Glutamatergic neuron (in vitro differentiated cells): ENCODE measurements around the gene ASIC5. TPM values are rescaled to one million over a fixed set of nuclear protein-coding genes. Genes with fewer than 3 reads are reported as not detected.

Source experiments
- DNase-seq: peaks from one replicate; pipeline ENCODE4 v3.0.0; 2022
- H3K27ac Mint-ChIP-seq: one replicate; pipeline ENCODE4 v1.8.0; 2020; ENCODE audit warnings: mild to moderate bottlenecking, mixed read lengths, inconsistent platforms; ENCODE audit not compliant: unreplicated experiment
- H3K27me3 Mint-ChIP-seq: one replicate; pipeline ENCODE4 v1.8.0; 2020; ENCODE audit warnings: mild to moderate bottlenecking, moderate library complexity, mixed read lengths, inconsistent platforms; ENCODE audit not compliant: unreplicated experiment
- H3K36me3 Mint-ChIP-seq: one replicate; pipeline ENCODE4 v1.8.0; 2020; ENCODE audit warnings: mild to moderate bottlenecking, mixed read lengths, inconsistent platforms; ENCODE audit not compliant: unreplicated experiment
- H3K4me1 Mint-ChIP-seq: one replicate; pipeline ENCODE4 v1.8.0; 2020; ENCODE audit warnings: mild to moderate bottlenecking, low read depth, mixed read lengths, inconsistent platforms; ENCODE audit not compliant: unreplicated experiment
- H3K4me3 Mint-ChIP-seq: one replicate; pipeline ENCODE4 v1.8.0; 2020; ENCODE audit warnings: mild to moderate bottlenecking, mixed read lengths, inconsistent platforms; ENCODE audit not compliant: unreplicated experiment
- H3K9me3 Mint-ChIP-seq: one replicate; pipeline ENCODE4 v1.8.0; 2020; ENCODE audit warnings: mild to moderate bottlenecking, moderate library complexity, mixed read lengths, inconsistent platforms; ENCODE audit not compliant: unreplicated experiment
- CTCF ChIP-seq: fragments of 200-600 bp; sonication (generic); IDR thresholded peaks from one replicate; pipeline ENCODE4 v1.5.0; 2021; ENCODE audit not compliant: partially characterized antibody, unreplicated experiment
- total RNA-seq: library from RNA; stranded (reverse); fragmentation: NEBNext Ultra II Directional; extraction: Animal tissue kit (Norgen Biotek cat#: 25700); gene quantifications from one replicate; pipeline ENCODE4 v1.2.1, GENCODE V29; 2021; ENCODE audit not compliant: unreplicated experiment

The ASIC5 gene
- total RNA-seq, 1 donor from 2014 or later: not detected

GRCh38 chr4:155809835-155810234, 56.2 kb downstream of the ASIC5 start:
- no peaks in the 10 kb centered on the region for H3K4me1 Mint-ChIP-seq
- no peaks in the 10 kb centered on the region for H3K36me3 Mint-ChIP-seq
- no peak overlapping the region for H3K4me3 Mint-ChIP-seq
- TF ChIP-seq CTCF: peak; percentile 63
- H3K27ac Mint-ChIP-seq: no peak overlapping the region
- no peaks in the 10 kb centered on the region for H3K27me3 Mint-ChIP-seq
- no peak for DNase-seq
- no peaks in the 10 kb centered on the region for H3K9me3 Mint-ChIP-seq

- H3K4me1 Mint-ChIP-seq: peaks cover 4% of the 10 kb centered on the region
- no peaks in the 10 kb centered on the region for H3K9me3 Mint-ChIP-seq
- no peaks in the 10 kb centered on the region for H3K27me3 Mint-ChIP-seq
- H3K4me3 Mint-ChIP-seq: no peak overlapping the region
- no peak overlapping the region for H3K27ac Mint-ChIP-seq
- no peaks in the 10 kb centered on the region for H3K36me3 Mint-ChIP-seq
- DNase-seq: no peak
- no peak for TF ChIP-seq CTCF
Measured at GRCh38 chr4:155807021-155807420, 59.1 kb downstream of the ASIC5 start.

- no peak for DNase-seq
- H3K4me1 Mint-ChIP-seq: peaks cover 7% of the 10 kb centered on the region
- H3K27ac Mint-ChIP-seq: no peak overlapping the region
- no peaks in the 10 kb centered on the region for H3K27me3 Mint-ChIP-seq
- no peak overlapping the region for H3K4me3 Mint-ChIP-seq
- TF ChIP-seq CTCF: no peak
- no peaks in the 10 kb centered on the region for H3K9me3 Mint-ChIP-seq
- no peaks in the 10 kb centered on the region for H3K36me3 Mint-ChIP-seq
Measured at GRCh38 chr4:155805016-155805415, 61.1 kb downstream of the ASIC5 start.

- H3K36me3 Mint-ChIP-seq: no peaks in the 10 kb centered on the region
- TF ChIP-seq CTCF: no peak
- DNase-seq: no peak
- H3K27me3 Mint-ChIP-seq: no peaks in the 10 kb centered on the region
- H3K27ac Mint-ChIP-seq: peak overlapping the region; percentile 83
- no peak overlapping the region for H3K4me3 Mint-ChIP-seq
- H3K4me1 Mint-ChIP-seq: peaks cover 7% of the 10 kb centered on the region
- no peaks in the 10 kb centered on the region for H3K9me3 Mint-ChIP-seq
Measured at GRCh38 chr4:155802190-155802959, 63.7 kb downstream of the ASIC5 start.

GRCh38 chr4:155800685-155801343, 65.3 kb downstream of the ASIC5 start:
- Mint-ChIP-seq H3K9me3 (no peaks in the 10 kb centered on the region), H3K27me3 (no peaks in the 10 kb centered on the region), H3K4me1 (peaks cover 8% of the 10 kb centered on the region), H3K27ac (no peak overlapping the region), H3K36me3 (no peaks in the 10 kb centered on the region), H3K4me3 (no peak overlapping the region)
- no peak for DNase-seq
- no peak for TF ChIP-seq CTCF
